NCI-H1105 treated with DMSO at 0.1 percent for 48 hours (cell line): ENCODE data around the gene SND1.
A peak's percentile ranks its signal among the peaks of the same experiment; 100 is the strongest.

Experiments
- DNase-seq: peaks from one replicate; lab custom pipeline; 2025; lab: John Stamatoyannopoulos, UW

Gene SND1

GRCh38 chr7:127730658-127731276, 78.8 kb downstream of the SND1 start:
- DNase-seq, result no peak

- DNase-seq, result no peak
These were observed 79.6 kb downstream of the SND1 start for GRCh38 chr7:127731431-127732080.

GRCh38 chr7:127732306-127732705, 80.3 kb downstream of the SND1 start:
- no peak for DNase-seq

- DNase-seq, result no peak
These were observed 82.0 kb downstream of the SND1 start for GRCh38 chr7:127733986-127734385.

GRCh38 chr7:127736511-127736910, 84.5 kb downstream of the SND1 start:
- no peak for DNase-seq

GRCh38 chr7:127738859-127739258, 86.9 kb downstream of the SND1 start:
- no peak for DNase-seq

GRCh38 chr7:127741764-127742375, 89.9 kb downstream of the SND1 start:
- DNase-seq, result no peak

GRCh38 chr7:127745445-127745844, 93.5 kb downstream of the SND1 start:
- no peak for DNase-seq

GRCh38 chr7:127751062-127751461, 99.1 kb downstream of the SND1 start:
- peak; percentile 6 for DNase-seq

- DNase-seq, result peak; percentile 16
These were observed 99.8 kb downstream of the SND1 start for GRCh38 chr7:127751490-127752448.

- DNase-seq, result no peak
These were observed 100.8 kb downstream of the SND1 start for GRCh38 chr7:127752829-127753228.

GRCh38 chr7:127754457-127754856, 102.5 kb downstream of the SND1 start:
- DNase-seq, result no peak

GRCh38 chr7:127755521-127755920, 103.5 kb downstream of the SND1 start:
- no peak for DNase-seq

- no peak for DNase-seq
These were observed 104.0 kb downstream of the SND1 start for GRCh38 chr7:127755965-127756364.

- no peak for DNase-seq
These were observed 106.1 kb downstream of the SND1 start for GRCh38 chr7:127758105-127758504.

- DNase-seq, result no peak
These were observed 106.9 kb downstream of the SND1 start for GRCh38 chr7:127758845-127759244.

GRCh38 chr7:127759945-127760421, 108.0 kb downstream of the SND1 start:
- DNase-seq, result no peak

- DNase-seq, result no peak
These were observed 108.5 kb downstream of the SND1 start for GRCh38 chr7:127760436-127761031.

- no peak for DNase-seq
These were observed 109.2 kb downstream of the SND1 start for GRCh38 chr7:127761196-127761595.

GRCh38 chr7:127764681-127765080, 112.7 kb downstream of the SND1 start:
- DNase-seq, result no peak

- DNase-seq, result no peak
These were observed 113.2 kb downstream of the SND1 start for GRCh38 chr7:127765150-127765549.
